DMS114 treated with DMSO at 0.1 percent for 48 hours (cell line): ENCODE results near the gene FBXW5.

ENCODE experiments used
- DNase-seq: peaks from one replicate; lab custom pipeline; 2025; ENCODE audit not compliant: unreplicated experiment; lab: John Stamatoyannopoulos, UW

Gene FBXW5

DNA sequence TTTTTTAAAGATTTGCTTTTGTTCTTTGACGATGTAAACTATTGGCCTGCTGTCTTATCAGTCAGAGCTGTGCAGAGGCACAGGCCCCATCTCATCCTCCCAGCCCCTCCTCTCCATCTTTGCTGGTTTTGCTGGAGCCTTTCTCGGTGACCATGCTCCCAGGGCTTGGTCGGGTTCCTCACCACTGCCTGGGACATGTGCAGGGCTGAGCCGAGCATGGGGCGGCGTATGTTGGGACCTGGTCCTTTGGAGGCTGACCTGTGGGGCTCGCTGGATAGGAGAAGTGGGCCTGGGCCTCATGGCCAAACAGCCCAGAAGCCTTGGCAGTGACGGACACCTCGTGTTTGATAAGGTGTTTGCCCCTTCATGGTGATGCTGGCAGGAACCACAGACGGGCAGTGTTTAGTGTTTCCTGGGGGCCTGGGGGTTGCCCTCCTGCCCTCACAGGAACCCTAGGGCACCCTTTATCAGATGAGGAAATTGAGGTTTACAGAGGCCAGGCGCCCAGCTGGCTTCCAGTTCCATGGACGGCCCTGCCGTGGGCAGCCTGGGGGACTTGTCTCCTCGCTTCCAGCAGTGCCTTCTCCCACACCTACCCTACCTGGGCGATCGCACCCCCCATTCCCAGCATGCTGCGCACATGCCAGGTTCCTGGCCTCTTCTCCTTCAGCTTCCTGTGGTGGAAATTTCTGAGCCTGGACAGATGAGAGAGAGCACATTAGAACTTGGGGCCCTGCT, 30.7 kb downstream of the FBXW5 start:
- DNase-seq: no peak

DNA sequence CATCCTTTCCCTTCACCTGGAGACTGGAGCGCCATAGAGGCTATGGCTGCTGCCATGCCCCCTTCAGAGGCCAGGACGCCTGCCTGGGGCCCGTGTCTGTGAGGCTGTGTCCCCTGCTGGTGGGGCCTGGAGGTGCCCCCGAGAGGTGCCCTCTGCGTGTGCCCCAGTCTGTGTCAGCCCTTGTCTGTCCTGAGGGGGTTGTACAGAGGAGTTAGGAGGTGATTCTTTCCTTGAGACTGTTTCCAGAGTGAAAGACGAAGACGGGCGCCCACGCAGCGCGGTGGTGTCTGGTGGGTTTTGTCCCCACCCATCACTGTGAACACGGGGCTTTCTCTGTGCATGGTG, 33.7 kb downstream of the FBXW5 start:
- no peak for DNase-seq

DNA sequence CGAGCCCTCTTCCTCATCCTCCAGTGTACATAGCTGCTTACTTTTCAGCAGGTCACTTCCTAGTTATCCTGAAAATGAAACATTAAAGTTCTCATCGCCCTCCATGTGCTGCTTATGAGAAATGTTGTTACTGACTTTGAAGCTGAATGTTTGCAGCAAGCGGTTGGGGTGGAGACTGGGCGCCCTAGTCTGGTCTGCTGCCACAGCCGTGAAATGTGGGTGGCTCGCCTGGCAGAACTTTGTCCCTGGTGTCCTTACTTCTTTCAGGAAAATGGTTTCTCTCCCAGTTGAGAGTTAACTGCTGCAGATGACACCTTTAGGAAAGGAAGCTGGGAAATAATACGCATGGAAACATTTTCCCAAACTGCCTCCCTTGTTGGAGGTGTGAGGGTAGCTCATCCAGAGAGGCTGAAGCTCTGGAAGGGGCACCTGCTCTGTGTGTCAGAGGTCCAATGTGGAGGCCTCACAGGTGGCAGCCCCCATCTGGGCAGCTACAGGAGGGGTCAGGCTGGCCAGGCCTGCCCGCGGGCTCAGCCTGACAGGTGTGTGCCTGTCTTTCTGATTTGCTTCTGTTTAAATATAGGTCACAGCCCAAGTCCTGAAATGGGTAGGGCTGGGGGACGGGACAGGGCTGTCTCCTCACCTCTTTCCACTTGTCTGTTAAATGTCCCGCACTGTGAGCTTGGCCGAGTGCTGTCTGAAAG, 34.2 kb downstream of the FBXW5 start:
- DNase-seq: no peak

DNA sequence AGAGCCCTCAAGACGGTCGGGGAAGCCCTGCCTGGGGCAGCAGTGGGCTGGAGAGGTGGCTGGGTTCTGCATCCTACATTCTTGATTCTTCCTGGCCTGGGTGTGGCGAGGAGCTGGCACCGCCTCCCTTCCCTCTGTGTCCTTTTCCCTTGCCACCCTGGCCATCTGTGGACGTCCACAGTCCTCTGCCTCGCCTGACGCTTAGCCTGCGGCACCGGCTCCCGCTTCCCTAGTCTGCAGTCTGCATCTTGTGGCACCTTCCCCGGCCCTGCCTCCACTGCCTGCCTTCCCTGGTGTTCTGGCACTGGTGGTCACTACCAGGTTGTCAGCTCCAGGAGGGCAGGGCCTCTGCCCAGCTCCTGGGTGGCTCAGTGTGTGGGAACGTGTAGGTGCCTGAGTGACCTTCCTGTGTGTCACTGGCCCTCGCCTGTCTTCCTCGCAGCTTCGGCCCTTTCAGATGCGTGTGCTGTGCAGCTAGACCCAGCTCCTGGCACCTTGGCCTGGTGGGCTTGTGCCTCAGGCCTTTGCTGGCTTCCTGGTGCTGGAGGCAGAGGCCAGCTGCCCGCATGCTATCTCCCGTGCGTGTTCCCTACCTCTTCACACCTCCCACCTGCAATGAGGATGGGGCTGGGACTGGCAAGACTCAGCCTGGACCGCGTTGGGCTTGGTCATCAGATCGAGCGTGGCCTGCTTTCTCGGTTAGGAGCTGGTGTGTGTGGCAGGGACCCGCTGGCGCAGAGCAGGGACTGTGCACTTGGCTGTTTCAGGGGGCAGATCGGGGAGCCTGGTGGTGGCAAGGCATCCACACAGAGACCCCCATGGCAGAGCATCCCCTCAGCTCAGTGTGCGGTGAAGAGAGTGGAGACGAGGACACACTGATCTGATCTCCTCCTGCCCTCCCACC, 37.3 kb downstream of the FBXW5 start:
- DNase-seq: no peak

GRCh38 chr9:136906266-136906665, 38.3 kb downstream of the FBXW5 start:
- no peak for DNase-seq

DNA sequence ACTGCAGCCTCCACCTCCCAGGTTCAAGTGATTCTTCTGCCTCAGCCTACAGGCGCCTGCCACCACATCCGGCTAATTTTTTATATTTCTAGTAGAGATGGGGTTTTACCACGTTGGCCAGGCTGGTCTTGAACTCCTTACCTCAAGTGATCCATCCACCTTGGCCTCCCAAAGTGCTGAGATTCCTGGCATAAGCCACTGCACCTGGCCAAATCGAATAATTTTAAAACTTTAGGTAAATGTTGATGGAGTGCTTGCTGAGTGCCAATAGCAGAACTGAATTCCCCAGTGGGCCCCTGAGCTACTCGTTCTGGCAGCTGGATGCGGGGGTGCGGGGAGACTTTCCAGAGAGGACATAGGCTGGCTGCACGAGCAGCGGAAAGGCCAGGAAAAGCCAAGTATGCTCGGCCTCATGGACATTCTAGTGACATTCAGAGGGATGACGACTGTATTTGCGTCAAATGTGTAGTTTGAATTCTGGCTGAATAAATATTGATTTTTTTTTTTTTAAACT, 41.4 kb downstream of the FBXW5 start:
- DNase-seq: no peak

- no peak for DNase-seq
These were observed 42.2 kb downstream of the FBXW5 start for GRCh38 chr9:136902259-136902821.

GRCh38 chr9:136901516-136902258, 42.9 kb downstream of the FBXW5 start:
- DNase-seq: no peak

GRCh38 chr9:136900988-136901515, 43.5 kb downstream of the FBXW5 start:
- DNase-seq: no peak

GRCh38 chr9:136900556-136900955, 44.0 kb downstream of the FBXW5 start:
- no peak for DNase-seq

DNA sequence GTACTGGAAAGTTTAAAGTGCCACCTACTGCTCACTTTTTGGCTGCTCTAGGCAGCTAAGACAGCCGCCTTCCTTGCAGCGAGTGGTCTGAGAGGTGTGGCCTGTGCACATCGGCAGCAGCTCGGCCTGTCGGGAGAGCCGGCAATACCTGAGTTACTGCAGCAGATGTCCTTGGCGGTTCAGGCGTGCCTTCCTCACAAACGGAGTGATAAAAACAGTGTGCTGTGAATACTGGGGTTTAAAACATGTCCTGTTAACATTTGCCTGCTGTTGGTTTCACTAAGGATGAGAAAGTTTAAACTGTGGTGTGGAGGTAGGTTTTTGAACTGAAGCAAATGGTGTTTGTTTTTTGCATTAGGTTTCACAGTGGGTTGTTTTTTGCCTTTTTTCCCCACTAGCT, 45.3 kb downstream of the FBXW5 start:
- no peak for DNase-seq

DNA sequence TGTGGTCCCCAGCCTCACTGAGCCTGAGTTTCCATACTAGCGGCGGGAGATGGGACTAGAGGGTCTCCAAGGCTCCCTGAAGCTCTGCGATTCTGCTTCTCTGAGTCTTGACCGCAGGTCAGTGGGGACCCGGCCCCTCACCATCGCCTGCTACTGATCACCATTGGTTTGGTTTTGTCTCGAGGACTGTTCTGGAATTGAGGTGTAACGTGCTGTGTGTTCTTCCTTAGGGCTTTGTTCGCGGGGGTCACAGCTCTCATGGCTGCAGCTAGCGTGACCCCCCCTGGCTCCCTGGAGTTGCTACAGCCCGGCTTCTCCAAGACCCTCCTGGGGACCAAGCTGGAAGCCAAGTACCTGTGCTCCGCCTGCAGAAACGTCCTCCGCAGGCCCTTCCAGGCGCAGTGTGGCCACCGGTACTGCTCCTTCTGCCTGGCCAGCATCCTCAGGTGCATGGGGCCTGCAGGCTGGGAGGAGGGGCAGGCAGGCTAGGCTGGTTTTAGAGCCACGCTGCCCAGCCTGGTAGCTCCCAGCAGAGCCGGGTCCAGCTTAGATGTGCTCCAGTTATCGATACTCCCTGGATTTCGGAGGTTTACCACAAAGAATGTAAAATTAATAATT, 45.9 kb downstream of the FBXW5 start:
- DNase-seq: no peak

GRCh38 chr9:136896027-136896426, 48.5 kb downstream of the FBXW5 start:
- no peak for DNase-seq

- no peak for DNase-seq
These were observed 53.9 kb downstream of the FBXW5 start for GRCh38 chr9:136890661-136891060.
